HT-29 (cell line): ENCODE measurements around the gene KRTAP4-6. TPM values are rescaled to one million over a fixed set of nuclear protein-coding genes. Genes with fewer than 3 reads are reported as not detected.
"Not testable (repeated sequence)": the region's sequence is repeated elsewhere in the genome, so short reads cannot be mapped to it uniquely, and the experiment has no call there.

Experiments used
- DNase-seq: peaks from one replicate; pipeline ENCODE4 v3.0.0-alpha.2; 2015; ENCODE audit warnings: low spot score
- total RNA-seq: library from RNA; depleted of rRNA; stranded (reverse); fragments of >200 nt; shearing (Covaris generic); gene quantifications from 2 replicates; pipeline ENCODE4 v1.2.3, GENCODE V29; 2014

The KRTAP4-6 gene
- total RNA-seq, 1 experiment from 2014 or later: not detected

DNA sequence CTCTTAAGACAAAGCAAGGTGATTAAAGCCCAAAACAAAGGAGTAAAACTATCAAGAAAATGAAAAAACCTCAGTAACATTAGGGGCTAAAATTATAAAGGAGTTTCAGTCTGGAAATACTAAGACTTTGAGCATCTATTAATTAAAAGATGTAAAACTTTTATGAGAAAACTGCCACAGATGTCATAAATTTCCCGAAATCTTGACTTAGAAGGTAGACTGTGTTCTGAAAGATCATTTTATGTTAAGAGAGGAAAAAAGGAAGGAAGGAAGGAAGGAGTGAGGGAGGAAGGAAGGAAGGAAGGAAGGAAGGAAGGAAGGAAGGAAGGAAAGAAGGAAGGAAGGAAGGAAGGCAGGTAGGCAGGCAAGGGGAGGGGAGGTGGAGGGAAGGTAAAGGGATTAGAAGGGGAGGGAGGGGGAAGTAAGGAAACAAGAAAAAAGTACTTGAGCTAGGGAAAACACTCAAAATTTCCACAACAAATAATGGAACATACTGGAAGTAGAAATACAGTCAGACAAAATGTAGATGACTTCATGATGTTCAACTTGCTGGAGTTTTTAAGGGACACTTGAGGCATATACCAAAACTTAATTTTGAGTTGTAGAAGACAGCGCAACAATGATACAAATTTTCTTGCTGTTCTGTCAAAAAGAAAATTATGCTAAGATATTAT lies 7.3 kb upstream of the KRTAP4-6 start:
- DNase-seq: no peak

DNA sequence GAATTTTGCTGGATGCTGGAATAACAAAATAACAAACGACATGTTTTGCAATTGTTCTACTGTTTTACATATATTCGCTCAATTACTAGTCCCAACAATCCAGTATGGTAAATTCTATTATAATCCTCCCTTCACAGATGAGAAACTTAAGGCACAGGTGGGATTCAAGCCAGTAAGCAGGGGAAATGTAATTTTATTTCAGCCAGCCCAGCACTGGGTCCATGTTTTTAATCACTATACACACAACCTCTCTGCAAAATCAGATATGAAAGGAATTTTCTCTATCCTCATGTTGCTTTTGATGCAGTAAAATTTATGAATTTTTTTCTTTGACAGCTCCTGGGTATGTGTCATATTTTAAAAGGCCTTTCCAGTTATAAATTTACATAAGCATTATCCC lies 4.9 kb upstream of the KRTAP4-6 start:
- DNase-seq: no peak

GRCh38 chr17:41144846-41145245 lies 4.5 kb upstream of the KRTAP4-6 start:
- no peak for DNase-seq

GRCh38 chr17:41141361-41141760 lies 1.0 kb upstream of the KRTAP4-6 start:
- DNase-seq: no peak

GRCh38 chr17:41139865-41140264 lies 479 bp downstream of the KRTAP4-6 start:
- not testable (repeated sequence) for DNase-seq

DNA sequence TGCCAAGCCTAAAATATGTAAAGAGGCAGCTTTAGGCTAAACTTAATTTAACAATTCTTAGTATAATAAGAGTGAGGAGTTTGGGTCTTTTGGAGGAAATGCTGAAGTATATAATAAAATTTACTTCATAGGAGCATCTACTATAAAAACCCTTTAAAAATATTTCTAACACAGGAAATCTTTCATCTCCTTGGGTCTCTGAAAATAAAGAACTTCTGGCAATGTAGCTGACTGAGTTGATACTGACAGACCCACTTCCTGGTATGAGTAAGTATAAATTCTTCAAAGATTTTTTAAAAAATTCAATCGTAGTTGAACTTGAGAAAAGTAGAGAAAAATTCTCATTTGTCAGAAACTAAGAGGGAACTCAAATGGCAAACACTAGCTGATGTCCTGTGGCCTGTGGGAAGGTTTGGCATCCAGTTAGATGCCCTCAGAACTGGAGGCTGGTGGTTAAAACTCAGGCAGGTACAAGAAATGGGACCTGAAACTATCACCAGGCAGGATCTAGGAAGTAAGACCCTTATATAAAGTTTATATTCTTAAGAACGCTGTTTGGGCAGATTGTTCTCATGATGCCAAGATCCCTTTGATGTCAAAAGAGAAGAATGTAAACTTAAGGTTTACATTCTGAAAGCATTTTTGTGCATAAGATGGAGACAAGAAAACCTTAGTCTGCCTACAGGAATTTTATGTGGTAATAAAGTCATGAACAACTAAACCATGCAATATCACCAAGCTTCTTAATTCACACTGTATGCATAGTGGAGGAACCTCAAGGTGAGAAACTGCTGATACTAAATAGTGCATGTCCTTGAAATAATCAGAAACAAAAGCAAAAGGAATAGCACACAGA lies 6.2 kb downstream of the KRTAP4-6 start:
- no peak for DNase-seq

DNA sequence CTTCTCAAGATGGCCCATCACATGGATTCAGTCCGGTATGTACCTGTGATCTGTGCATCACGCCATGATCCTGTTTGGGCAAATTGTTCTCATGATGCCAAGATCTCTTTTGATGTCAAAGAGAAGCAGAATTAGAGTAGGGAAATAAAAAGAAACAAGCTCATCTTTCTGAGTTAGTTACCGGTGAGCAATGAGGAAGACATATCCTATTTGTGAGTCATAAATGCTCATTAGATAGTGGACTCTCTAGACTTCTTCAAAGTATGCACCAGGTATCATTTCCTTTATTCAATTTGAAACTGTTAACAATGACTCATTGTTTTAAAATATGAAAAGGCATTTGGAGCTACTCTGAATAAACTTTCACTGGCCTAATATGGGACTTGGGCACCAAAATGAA lies 8.4 kb downstream of the KRTAP4-6 start:
- DNase-seq: no peak

DNA sequence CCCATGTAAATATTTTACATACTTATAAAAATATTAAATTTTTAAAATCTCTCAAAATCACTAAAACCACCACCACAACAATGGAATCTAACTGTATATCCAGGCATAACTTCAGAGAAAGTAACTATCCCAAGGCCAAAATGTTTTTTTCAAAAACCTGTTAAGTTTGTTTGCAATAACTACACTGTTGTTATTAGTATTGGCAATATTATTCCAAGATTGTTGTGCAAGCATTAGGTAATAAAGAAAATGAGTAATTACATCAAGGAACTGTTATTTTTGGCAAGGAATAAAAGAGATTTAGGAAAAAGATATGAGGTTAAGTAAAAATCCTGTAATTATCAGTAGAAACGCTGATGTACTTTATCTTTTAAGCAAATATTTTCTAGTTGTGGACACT lies 13.0 kb downstream of the KRTAP4-6 start:
- DNase-seq: no peak

DNA sequence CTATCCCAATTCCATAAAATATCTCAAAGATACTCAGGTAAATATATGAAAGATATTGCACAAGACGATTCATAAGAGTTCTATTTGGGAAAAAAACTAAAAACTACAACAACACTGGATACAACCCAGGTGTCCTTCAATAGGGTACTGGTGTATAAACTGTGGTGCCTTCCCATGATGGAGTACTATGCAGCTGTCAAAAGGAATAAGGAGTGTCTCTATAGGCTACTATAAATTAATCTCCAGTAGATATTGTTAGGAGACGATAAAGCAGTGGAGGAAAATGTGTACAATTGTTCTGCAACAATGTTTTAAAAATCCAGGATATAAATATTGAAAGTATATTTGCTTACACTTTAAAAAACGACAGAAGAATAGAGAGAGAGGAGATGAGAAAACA lies 13.9 kb downstream of the KRTAP4-6 start:
- DNase-seq: no peak

DNA sequence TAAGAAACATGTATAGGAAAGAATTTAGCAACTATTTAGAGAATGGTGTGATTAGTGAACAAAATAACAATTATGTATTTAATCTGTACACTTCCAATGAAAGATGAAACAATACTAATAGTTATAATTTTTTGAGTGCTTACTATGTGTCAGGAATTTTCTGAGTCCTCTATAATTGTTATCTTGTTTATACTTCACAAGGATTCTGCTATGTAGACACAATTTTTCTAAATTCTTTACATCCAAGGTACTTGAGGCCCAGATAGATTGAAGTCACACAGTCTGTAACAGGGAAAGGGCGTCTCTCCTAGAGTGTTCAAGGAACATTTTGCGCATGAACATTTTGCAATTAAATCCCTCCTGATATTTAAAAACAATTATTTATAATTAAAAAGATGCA lies 15.3 kb downstream of the KRTAP4-6 start:
- DNase-seq: no peak

DNA sequence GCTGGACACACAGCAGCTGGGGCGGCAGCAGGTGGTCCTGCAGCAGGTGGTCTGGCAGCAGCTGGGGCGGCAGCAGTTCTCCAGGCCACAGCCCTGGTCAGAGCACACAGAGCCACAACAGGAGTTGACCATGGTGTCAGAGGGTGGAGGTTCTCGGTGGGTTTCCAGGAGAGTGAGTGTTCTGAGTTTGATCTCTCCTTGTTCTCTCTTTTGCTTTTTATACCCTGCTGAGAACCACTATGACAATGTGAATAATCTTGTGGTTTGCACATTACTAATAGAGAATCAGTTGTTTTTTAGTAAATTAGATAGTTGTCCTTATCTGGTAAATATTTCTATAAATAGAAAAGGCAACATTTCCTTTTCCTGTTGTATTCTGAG lies 16.4 kb downstream of the KRTAP4-6 start, which contains the start of gene KRTAP4-12:
Gene KRTAP4-12 (minus strand): TSS at position 192 of the 381 bp plus-strand sequence. CDS start 60 bp downstream, at position 132.
- DNase-seq: not testable (repeated sequence)

GRCh38 chr17:41123292-41123990 lies 16.9 kb downstream of the KRTAP4-6 start:
- DNase-seq: not testable (repeated sequence)

GRCh38 chr17:41121742-41122141 lies 18.6 kb downstream of the KRTAP4-6 start:
- DNase-seq: no peak

GRCh38 chr17:41119696-41120690 lies 20.4 kb downstream of the KRTAP4-6 start:
- DNase-seq: not testable (repeated sequence)

- DNase-seq: no peak
These were observed 21.6 kb downstream of the KRTAP4-6 start for GRCh38 chr17:41118721-41119120.

GRCh38 chr17:41117846-41118386 lies 22.4 kb downstream of the KRTAP4-6 start, which contains the start of gene KRTAP4-11:
TSS of gene KRTAP4-11 (minus strand) at chr17:41118373. CDS start at chr17:41118315, 58 bp downstream.
- not testable (repeated sequence) for DNase-seq

- DNase-seq: no peak
These were observed 24.0 kb downstream of the KRTAP4-6 start for GRCh38 chr17:41116297-41116696.

GRCh38 chr17:41111151-41111885 lies 29.0 kb downstream of the KRTAP4-6 start:
- no peak for DNase-seq

DNA sequence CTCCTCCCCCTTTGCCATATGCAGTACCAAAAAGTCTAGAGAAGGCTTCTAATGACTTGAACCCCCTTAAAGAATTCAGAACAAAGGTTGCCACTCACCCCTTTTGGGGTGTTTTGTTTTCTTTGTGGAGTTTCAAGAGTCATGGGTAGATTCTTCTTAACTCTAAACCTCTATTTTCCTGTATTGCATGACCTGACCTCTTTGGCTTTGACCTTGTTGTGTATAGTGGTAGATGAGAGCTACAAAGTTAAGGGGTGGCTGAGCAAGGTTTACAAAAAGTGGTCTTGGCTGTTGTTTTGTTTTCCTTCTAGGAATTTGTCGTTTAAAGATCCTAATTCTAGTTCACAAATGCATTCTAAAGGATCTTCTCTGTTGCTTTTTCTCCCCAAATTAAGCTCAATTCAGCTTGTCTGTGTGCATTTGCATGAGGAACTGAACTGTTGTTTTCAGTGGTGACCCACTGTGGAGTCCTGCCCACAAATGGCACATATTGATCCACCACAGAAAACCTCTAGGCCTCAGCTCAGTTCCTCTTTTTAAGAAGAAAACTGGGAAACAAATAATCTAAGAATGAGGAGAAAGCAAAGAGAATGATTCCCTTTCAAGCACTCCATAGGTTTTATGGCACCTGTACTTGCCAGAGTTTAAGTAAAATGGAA lies 31.5 kb downstream of the KRTAP4-6 start:
- not testable (repeated sequence) for DNase-seq
